ENCODE data around the gene NIPSNAP2. TPM values are rescaled to one million over a fixed set of nuclear protein-coding genes. Genes with fewer than 3 reads are reported as not detected.
"Not testable (repeated sequence)": the region's sequence is repeated elsewhere in the genome, so short reads cannot be mapped to it uniquely, and the experiment has no call there.

NIPSNAP2 gene
- total RNA-seq, 3 donors from 2014 or later (not counting 1 experiment from before 2014, with no cell fraction given), result 35.9 to 44.8 (median 42.8) TPM

DNA sequence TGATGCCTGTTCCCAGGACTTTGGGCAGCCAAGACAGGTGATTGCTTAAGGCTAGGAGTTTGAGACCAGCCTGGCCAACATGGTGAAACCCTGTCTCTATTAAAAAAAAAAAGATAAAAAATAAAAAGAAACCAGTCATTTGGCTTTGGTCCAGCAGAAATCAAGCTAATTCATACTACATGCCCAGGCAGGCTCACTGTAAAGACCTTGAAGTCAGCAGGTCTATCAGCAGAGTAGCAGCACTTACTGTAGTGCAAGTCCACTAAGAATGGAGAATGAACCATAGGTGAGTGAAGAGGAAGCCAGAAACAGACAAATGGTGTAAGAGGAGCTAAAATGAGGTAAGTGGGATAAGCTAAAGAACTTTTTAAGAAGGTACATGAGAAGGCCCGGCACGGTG, 62.2 kb downstream of the NIPSNAP2 start:
- H3K36me3 ChIP-seq (ENCODE audit: control insufficient read depth, insufficient read depth, low read length), result no peaks in the 10 kb centered on the region
- intact Hi-C loops (cut with micrococcal nuclease), result no loop called here
- H3K27ac Mint-ChIP-seq, result no peak overlapping the region
- no peak overlapping the region for H3K4me3 ChIP-seq (ENCODE audit: low read length)
- DNase-seq, result no peak
- no peaks in the 10 kb centered on the region for H3K4me1 ChIP-seq (ENCODE audit: control insufficient read depth, insufficient read depth, low read length)
- H3K4me1 Mint-ChIP-seq, result no peaks in the 10 kb centered on the region
- TF ChIP-seq, protein P1, sequence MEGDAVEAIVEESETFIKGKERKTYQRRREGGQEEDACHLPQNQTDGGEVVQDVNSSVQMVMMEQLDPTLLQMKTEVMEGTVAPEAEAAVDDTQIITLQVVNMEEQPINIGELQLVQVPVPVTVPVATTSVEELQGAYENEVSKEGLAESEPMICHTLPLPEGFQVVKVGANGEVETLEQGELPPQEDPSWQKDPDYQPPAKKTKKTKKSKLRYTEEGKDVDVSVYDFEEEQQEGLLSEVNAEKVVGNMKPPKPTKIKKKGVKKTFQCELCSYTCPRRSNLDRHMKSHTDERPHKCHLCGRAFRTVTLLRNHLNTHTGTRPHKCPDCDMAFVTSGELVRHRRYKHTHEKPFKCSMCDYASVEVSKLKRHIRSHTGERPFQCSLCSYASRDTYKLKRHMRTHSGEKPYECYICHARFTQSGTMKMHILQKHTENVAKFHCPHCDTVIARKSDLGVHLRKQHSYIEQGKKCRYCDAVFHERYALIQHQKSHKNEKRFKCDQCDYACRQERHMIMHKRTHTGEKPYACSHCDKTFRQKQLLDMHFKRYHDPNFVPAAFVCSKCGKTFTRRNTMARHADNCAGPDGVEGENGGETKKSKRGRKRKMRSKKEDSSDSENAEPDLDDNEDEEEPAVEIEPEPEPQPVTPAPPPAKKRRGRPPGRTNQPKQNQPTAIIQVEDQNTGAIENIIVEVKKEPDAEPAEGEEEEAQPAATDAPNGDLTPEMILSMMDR (IDR thresholded peaks at IDR 0.05), result no peak
- no peaks in the 10 kb centered on the region for H3K27me3 ChIP-seq (ENCODE audit: control insufficient read depth, insufficient read depth, low read length)
- ATAC-seq, result no peak
- 92% methylated on average over 1 of the region's 2 CpGs for WGBS (ENCODE audit: insufficient coverage)
- no peaks in the 10 kb centered on the region for H3K27me3 Mint-ChIP-seq (ENCODE audit: low read depth in 2 of 2)
- no peak overlapping the region for H3K4me3 Mint-ChIP-seq
- no peaks in the 10 kb centered on the region for H3K36me3 Mint-ChIP-seq
- H3K9me3 ChIP-seq (ENCODE audit: control insufficient read depth, insufficient read depth, low read length), result no peaks in the 10 kb centered on the region
- no peaks in the 10 kb centered on the region for H3K9me3 Mint-ChIP-seq
- H3K27ac ChIP-seq (ENCODE audit: low read length), result no peak overlapping the region

DNA sequence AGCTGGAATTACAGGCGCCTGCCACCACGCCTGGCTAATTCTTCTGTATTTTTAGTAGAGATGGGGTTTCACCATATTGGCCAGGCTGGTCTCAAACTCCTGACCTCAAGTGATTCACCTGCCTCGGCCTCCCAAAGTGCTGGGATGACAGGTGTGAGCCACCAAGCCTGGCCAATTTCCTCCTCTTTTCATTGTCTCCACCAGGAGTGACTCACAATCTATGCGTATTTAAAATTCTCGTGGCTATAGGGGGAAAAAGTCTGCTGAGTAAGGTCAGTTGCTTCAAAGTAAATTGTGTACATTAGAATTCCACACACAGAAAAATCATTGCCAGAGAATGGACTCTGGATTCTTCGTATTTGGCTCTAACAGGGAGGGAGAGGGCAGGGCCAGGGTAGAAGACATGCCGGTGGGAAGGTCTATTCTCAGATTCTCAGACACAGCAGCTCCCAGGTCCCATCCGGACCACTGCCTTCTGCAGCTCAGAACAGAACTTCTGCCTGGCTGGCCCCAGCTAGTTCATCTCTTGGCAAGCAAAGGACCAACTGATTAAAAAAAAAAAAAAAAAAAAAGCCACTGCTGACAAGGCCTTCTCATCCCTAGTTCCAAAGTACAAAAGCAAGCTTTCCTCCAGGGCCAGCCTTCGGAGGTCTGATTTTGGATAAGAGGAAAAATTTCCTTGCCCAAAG, 64.7 kb downstream of the NIPSNAP2 start:
- no peaks in the 10 kb centered on the region for H3K9me3 ChIP-seq (ENCODE audit: control insufficient read depth, insufficient read depth, low read length)
- ATAC-seq, result no peak
- Mint-ChIP-seq H3K27ac (no peak overlapping the region), H3K4me1 (peaks cover 5 to 7% of the 10 kb centered on the region in 2 donors), H3K9me3 (no peaks in the 10 kb centered on the region), H3K4me3 (no peak overlapping the region), H3K36me3 (no peaks in the 10 kb centered on the region), H3K27me3 (ENCODE audit: low read depth in 2 of 2) (no peaks in the 10 kb centered on the region)
- no peak overlapping the region for H3K27ac ChIP-seq (ENCODE audit: low read length)
- DNase-seq, result no peak
- intact Hi-C loops (cut with micrococcal nuclease), result no loop called here
- WGBS (ENCODE audit: insufficient coverage), result 93% methylated on average over 7 of the region's 9 CpGs
- no peaks in the 10 kb centered on the region for H3K36me3 ChIP-seq (ENCODE audit: control insufficient read depth, insufficient read depth, low read length)
- no peak overlapping the region for H3K4me3 ChIP-seq (ENCODE audit: low read length)
- TF ChIP-seq, protein P1 (IDR thresholded peaks at IDR 0.05), result no peak
- no peaks in the 10 kb centered on the region for H3K4me1 ChIP-seq (ENCODE audit: control insufficient read depth, insufficient read depth, low read length)
- no peaks in the 10 kb centered on the region for H3K27me3 ChIP-seq (ENCODE audit: control insufficient read depth, insufficient read depth, low read length)

DNA sequence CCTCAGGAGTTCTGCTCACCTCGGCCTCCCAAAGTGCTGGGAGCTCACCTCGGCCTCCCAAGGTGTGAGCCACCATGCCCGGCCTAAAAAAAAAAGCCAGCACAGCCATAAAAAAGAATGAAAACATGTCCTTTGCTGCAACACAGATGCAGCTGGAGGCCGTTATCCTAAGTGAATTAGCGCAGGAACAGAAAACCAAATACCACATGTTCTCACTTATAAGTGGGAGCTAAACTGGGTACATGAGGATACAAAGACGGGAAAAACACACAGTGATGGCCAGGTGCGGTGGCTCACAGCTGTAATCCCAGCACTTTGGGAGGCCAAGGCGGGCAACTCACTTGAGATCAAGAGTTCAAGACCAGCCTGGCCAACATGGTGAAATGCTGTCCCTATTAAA, 66.0 kb downstream of the NIPSNAP2 start:
- intact Hi-C loops (cut with micrococcal nuclease), result no loop called here
- TF ChIP-seq, protein P1 (IDR thresholded peaks at IDR 0.05), result no peak
- no peak overlapping the region for H3K4me3 Mint-ChIP-seq

DNA sequence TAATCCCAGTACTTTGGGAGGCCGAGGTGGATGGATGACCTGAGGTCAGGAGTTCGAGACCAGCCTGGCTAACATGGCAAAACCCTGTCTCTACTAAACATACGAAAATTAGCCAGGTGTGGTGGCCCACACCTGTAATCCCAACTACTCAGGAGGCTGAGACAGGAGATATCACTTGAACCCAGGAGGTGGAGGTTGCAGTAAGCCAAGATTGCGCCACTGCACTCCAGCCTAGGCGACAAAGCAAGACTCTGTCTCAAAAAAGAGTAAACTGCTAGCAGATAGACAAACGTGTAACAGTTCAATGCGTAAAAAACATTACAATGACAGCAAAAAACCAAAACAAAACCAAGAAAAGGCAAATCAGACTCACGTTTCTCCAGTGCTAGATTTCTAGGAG, 67.2 kb downstream of the NIPSNAP2 start:
- peak overlapping the region; percentile 77 for H3K4me3 Mint-ChIP-seq
- H3K9me3 ChIP-seq (ENCODE audit: control insufficient read depth, insufficient read depth, low read length); H3K4me1 ChIP-seq (ENCODE audit: control insufficient read depth, insufficient read depth, low read length); intact Hi-C loops (cut with micrococcal nuclease); H3K27me3 ChIP-seq (ENCODE audit: control insufficient read depth, insufficient read depth, low read length); DNase-seq; H3K4me1 Mint-ChIP-seq; H3K27ac ChIP-seq (ENCODE audit: low read length); H3K36me3 ChIP-seq (ENCODE audit: control insufficient read depth, insufficient read depth, low read length); H3K9me3 Mint-ChIP-seq; ATAC-seq; H3K4me3 ChIP-seq (ENCODE audit: low read length); H3K36me3 Mint-ChIP-seq; H3K27ac Mint-ChIP-seq; H3K27me3 Mint-ChIP-seq (ENCODE audit: low read depth in 2 of 2): not testable (repeated sequence)
- 84% methylated on average over 8 of the region's 8 CpGs for WGBS (ENCODE audit: insufficient coverage)

More for the DNA sequence above, 66.0 kb downstream of the NIPSNAP2 start:
- no peaks in the 10 kb centered on the region for H3K36me3 ChIP-seq (ENCODE audit: control insufficient read depth, insufficient read depth, low read length)
- ATAC-seq, result no peak
- Mint-ChIP-seq H3K27me3 (ENCODE audit: low read depth in 2 of 2) (no peaks in the 10 kb centered on the region), H3K27ac (no peak overlapping the region), H3K4me1 (peaks cover 5 to 7% of the 10 kb centered on the region in 2 donors), H3K36me3 (no peaks in the 10 kb centered on the region), H3K9me3 (no peaks in the 10 kb centered on the region)
- H3K4me1 ChIP-seq (ENCODE audit: control insufficient read depth, insufficient read depth, low read length), result peaks cover 2% of the 10 kb centered on the region
- no peak overlapping the region for H3K27ac ChIP-seq (ENCODE audit: low read length)
- H3K9me3 ChIP-seq (ENCODE audit: control insufficient read depth, insufficient read depth, low read length), result no peaks in the 10 kb centered on the region
- no peak for DNase-seq
- no peaks in the 10 kb centered on the region for H3K27me3 ChIP-seq (ENCODE audit: control insufficient read depth, insufficient read depth, low read length)
- 92% methylated on average over 8 of the region's 8 CpGs for WGBS (ENCODE audit: insufficient coverage)
- H3K4me3 ChIP-seq (ENCODE audit: low read length), result no peak overlapping the region

DNA sequence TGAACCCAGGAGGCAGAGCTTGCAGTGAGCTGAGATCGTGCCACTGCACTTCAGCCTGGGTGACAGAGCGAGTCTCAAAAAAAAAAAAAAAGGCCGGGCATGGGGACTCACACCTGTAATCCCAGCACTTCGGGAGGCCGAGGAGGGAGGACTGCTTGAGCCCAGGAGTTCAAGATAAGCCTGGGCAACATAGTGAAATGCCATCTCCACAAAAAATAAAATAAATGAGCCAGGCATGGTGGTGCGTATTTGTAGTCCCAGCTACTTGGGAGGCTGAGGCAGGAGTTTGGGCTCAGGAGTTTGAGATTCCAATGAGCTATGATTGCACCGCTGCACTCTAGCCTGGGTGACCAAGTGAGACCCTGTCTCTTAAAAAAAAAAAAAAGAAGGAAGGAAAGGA, 68.2 kb downstream of the NIPSNAP2 start:
- intact Hi-C loops (cut with micrococcal nuclease); H3K36me3 ChIP-seq (ENCODE audit: control insufficient read depth, insufficient read depth, low read length); H3K9me3 ChIP-seq (ENCODE audit: control insufficient read depth, insufficient read depth, low read length); H3K27ac Mint-ChIP-seq; H3K4me1 Mint-ChIP-seq; H3K27me3 Mint-ChIP-seq (ENCODE audit: low read depth in 2 of 2); H3K4me3 ChIP-seq (ENCODE audit: low read length); H3K36me3 Mint-ChIP-seq; H3K27me3 ChIP-seq (ENCODE audit: control insufficient read depth, insufficient read depth, low read length); H3K4me1 ChIP-seq (ENCODE audit: control insufficient read depth, insufficient read depth, low read length); ATAC-seq; H3K9me3 Mint-ChIP-seq; DNase-seq; H3K27ac ChIP-seq (ENCODE audit: low read length): not testable (repeated sequence)
- H3K4me3 Mint-ChIP-seq, result peak overlapping the region; percentile 77
- 97% methylated on average over 7 of the region's 7 CpGs for WGBS (ENCODE audit: insufficient coverage)
